Skin epidermis (tissue), 12 donors: ENCODE data around the gene COX8C.

Source experiments
- H3K27ac ChIP-seq, 21 experiments: fragments of 200-600 bp; sonication (generic) in 11 of 21; one replicate each; pipeline ENCODE4 v1.5.0; 2020; ENCODE audit warnings: mild to moderate bottlenecking in 3 of 21, inconsistent platforms in 2 of 21, moderate library complexity in 2 of 21
- H3K4me3 ChIP-seq, 7 experiments: fragments of 200-600 bp; sonication (generic) in 2 of 7; one replicate each; pipeline ENCODE4 v1.5.0; 2020; ENCODE audit warnings: inconsistent platforms in 2 of 7, mild to moderate bottlenecking in 2 of 7, moderate library complexity in 1 of 7

The COX8C gene

DNA sequence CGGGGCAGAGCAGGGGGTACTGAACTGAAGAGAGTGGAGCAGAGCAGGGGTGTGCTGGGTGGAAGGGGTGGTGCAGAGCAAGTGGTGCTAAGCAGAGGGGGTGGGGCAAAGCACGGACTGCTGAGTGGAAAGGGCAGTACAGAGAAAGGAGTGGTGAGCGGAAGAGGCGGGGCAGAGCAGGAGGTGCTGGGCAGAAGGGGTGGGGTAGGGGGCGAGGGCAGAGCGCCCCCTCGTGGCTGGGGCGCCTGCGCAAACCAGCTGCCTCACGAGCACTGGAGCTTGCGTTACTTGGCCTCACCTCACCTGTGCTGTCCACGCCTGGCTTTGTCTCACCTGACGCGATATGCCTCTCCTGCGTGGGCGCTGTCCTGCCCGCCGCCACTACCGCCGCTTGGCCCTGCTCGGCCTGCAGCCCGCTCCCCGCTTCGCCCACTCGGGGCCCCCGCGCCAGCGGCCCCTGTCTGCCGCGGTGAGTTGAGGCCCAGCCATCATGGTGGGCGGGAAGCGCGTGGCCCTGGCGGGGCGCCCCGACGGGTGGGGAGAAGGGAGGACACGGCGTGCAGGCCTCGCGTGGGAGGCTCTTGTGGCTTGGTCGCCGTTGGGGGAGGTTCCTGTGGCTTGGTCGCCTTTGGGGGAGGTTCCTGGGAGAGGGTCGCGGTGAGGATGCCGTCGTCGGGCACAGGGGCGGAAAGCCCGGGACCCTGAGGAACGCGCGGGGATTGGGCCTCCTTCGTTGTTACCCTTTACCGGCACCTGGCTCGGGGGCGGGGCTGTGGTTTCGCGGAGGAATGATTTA, at the start of gene COX8C:
TSS of gene COX8C (plus strand) at position 257 of the 796 bp plus-strand sequence. CDS start at position 344, 87 bp downstream.
- no peak within 1 kb of the TSS for H3K27ac ChIP-seq

GRCh38 chr14:93299416-93299815, 47.6 kb upstream of the COX8C start:
- Histone ChIP-seq H3K27ac (no peak overlapping the region), H3K4me3 (no peak overlapping the region)

More for the DNA sequence above, at the start of gene COX8C:
- no peak within 1 kb of the TSS for H3K4me3 ChIP-seq

DNA sequence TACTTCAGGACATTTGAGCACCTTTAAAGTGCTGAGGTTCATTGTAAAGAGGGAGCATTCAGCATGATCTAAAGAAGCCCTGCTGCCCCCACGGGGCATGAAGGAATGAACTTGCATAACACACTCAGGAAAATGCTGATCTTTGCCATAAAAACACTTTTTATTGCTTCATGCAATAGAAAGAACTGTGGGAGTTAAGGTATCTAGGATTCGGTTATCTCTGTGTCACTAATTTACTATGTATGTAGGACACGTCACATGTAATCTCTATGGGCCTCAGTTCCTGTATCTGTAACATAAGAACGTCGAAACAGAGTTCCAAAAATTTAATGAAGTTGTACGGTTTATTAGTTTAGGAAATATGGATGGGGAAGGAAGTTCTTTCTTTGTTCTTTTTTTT, 47.1 kb upstream of the COX8C start:
- no peak overlapping the region for H3K4me3 ChIP-seq
- no peak overlapping the region for H3K27ac ChIP-seq

GRCh38 chr14:93301821-93302447, 45.0 kb upstream of the COX8C start:
- Histone ChIP-seq H3K4me3 (no peak overlapping the region), H3K27ac (no peak overlapping the region)

DNA sequence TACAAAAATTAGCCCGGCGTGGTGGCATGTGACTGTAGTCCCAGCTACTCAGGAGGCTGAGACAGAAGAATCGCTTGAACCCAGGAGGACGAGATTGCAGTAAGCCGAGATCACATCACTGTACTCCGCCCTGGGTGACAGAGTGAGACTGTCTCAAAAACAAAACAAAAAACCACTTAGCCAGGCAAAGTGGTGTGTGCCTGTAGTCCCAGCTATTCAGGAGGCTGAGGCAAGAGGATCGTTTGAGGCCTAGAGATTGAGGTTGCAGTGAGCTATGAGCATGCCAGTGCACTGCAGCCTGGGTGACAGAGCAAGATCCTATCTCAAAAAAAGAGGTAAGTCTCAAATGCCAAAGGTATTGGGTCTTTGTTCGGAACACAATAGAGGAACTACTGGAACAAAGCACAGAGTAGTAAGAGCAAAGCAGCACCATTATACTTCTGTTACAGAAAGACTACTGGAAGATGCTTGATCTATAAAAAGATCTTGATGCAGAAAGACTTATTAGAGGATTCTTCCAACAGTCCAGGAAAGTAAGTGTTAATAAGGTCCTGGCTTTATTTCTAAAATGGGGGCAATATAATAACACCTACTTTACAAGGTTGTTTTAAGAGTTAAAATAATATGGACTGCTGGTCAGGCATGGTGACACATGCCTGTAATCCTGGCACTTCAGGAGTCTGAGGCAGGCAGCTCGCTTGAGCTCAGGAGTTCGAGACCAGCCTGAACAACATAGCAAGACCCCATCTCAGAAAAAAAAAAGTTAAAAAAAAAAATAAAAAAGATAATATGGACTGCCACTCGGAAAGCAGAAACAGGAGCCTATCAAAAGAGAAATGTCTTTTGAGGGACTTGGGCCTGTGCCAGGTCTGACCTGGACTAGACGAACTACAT, 44.0 kb upstream of the COX8C start:
- Histone ChIP-seq H3K27ac (no peak overlapping the region), H3K4me3 (no peak overlapping the region)

GRCh38 chr14:93303659-93304058, 43.3 kb upstream of the COX8C start:
- Histone ChIP-seq H3K27ac (no peak overlapping the region), H3K4me3 (no peak overlapping the region)

GRCh38 chr14:93304771-93305170, 42.2 kb upstream of the COX8C start:
- Histone ChIP-seq H3K27ac (no peak overlapping the region), H3K4me3 (no peak overlapping the region)

DNA sequence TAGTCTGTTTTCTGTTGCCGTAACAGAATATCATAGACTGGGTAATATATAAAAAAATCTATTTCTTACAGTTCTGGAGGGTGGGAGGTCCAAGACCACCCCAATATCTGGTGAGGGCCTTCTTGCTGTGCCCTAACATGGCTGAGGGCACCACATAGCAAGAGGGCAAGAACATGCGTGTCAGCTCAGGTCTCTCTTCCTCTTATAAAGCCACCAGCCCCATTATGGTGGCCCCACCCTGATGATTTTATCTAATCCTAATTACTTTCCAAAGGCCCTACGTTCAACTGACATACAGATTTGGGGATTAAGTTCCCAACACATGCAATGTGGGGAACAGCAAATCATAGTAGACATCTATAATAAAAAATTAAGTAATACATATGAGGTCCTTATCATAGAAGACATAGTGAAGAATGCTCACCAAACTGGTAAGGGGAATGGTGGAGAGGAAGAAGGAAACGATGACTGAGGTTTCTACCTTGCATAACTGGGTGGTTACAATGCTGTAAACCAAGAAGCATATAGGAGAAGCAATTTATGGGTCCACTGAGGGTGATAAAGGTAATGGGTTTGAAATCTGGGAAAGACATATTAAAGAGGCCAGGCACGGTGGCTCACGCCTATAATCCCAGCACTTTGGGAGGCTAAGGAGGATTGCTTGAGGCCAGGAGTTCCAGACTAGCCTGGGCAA, 41.1 kb upstream of the COX8C start:
- no peak overlapping the region for H3K27ac ChIP-seq
- no peak overlapping the region for H3K4me3 ChIP-seq

GRCh38 chr14:93306812-93307211, 40.2 kb upstream of the COX8C start:
- H3K4me3 ChIP-seq = no peak overlapping the region
- no peak overlapping the region for H3K27ac ChIP-seq

- Histone ChIP-seq H3K27ac (no peak overlapping the region), H3K4me3 (no peak overlapping the region)
These were observed 38.2 kb upstream of the COX8C start for GRCh38 chr14:93308686-93309345.

DNA sequence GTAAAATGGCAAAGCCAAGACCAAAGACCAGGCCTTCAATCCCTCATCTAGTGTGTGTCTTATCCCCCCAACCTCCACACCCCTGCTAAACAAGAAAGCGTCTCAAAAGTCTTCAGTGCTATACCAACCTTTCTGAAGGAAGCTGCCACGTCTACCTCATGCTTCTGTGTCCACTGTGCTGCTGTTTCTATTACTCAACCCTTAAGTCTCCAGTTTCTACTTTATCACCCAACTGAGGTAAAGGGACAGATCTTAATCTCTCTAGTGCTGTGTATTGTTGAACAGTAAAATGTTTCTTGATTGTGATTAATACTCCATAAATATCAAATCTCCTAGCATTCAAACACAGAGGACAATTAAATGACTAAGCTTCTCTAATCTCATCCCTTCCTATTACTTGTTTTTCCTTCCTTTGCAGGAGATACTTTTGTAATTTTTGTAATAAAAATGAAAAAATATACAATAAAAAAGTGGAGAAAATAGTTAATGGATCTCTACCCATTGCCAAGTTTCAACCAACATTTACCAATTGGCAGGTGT, 37.5 kb upstream of the COX8C start:
- no peak overlapping the region for H3K27ac ChIP-seq
- H3K4me3 ChIP-seq = no peak overlapping the region

DNA sequence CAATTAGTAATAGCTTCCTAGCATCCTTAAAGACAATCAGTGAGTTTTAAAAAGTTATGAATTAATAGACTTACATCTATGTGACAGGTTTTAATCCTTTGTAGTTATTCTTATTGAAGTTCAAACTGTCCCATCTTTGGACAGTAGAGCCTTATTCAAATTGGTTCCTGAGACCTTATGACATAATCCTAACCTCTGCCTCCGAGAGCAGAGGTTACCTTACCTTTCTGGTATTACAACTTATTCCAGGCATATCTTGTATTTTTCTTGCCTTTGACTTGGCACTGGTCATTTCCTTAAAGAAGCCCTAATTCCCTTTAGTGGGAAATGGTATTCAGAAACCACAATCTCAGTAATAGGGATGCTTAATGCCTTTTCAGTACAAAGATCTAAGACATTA, 35.9 kb upstream of the COX8C start:
- Histone ChIP-seq H3K4me3 (no peak overlapping the region), H3K27ac (no peak overlapping the region)

- Histone ChIP-seq H3K27ac (no peak overlapping the region), H3K4me3 (no peak overlapping the region)
These were observed 31.4 kb upstream of the COX8C start for GRCh38 chr14:93315575-93315974.

DNA sequence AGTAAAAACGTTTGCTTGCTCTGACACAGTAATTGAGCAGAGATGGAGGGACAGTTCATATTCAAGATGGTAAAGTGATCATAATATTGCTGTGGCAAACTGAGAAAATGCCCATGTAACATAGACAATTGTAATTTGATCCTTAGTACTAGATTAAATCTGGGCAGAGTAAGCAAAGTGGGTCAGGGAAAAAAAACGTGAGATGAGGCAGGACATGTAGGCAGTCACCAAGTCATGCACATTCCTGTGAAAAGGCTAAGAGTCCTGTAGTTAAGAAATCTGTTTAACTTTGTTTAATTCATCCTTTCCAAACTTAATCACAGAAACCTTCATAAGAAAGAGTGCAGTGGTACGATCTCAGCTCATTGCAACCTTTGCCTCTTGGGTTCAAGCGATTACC, 30.3 kb upstream of the COX8C start:
- Histone ChIP-seq H3K27ac (no peak overlapping the region), H3K4me3 (no peak overlapping the region)

- no peak overlapping the region for H3K4me3 ChIP-seq
- peak overlapping the region in 2 of 21 experiments; percentile 18 to 29 for H3K27ac ChIP-seq
These were observed 29.6 kb upstream of the COX8C start for GRCh38 chr14:93317210-93317874.

- H3K4me3 ChIP-seq = no peak overlapping the region
- H3K27ac ChIP-seq = peak overlapping the region in 2 of 21 experiments; percentile 18 to 29
These were observed 28.8 kb upstream of the COX8C start for GRCh38 chr14:93317875-93318807.

DNA sequence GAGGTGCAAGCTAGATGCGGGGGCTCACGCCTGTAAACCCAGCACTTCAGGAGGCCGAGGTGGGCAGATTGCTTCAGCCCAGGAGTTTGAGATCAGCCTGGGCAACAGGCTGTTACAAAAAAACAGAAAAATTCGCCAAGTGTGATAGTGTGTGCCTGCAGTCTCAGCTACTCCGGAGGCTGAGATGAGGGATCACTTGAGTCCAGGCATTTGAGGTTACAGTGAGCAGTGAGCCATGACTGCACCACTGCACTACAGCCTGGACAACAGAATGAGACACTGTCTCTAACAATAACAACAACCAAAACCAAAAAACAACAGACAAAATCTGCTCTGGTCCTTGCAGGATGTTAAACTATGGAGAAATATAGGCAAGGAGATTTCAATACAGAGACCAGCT, 28.1 kb upstream of the COX8C start:
- H3K27ac ChIP-seq = no peak overlapping the region
- no peak overlapping the region for H3K4me3 ChIP-seq
